ENCODE results near the gene MLNR.

MLNR gene

GRCh38 chr13:49226613-49227012 lies 6.5 kb downstream of the MLNR start:
- no peak for DNase-seq (ENCODE audit: low spot score)

DNA sequence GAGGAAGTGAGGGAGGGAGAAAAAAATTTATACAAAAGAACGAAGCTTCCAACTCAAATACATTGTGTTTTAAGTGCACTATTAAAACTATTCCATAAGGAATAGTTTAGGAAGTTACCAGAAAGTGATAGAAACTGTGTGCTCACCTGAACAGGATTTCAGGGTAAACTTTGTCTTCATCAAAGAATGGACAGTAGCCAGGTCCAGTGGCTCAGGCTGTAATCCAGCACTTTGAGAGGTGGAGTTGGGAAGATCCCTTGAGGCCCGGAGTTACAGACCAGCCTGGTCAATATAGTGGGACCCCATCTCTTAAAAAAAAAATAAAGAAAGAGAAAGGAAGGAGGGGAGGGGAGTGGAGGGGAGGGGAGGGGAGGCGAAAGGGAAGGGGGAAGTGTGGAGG lies 14.6 kb downstream of the MLNR start:
- DNase-seq (ENCODE audit: low spot score), result no peak

- DNase-seq (ENCODE audit: low spot score), result no peak
These were observed 15.8 kb downstream of the MLNR start for GRCh38 chr13:49235856-49236431.

DNA sequence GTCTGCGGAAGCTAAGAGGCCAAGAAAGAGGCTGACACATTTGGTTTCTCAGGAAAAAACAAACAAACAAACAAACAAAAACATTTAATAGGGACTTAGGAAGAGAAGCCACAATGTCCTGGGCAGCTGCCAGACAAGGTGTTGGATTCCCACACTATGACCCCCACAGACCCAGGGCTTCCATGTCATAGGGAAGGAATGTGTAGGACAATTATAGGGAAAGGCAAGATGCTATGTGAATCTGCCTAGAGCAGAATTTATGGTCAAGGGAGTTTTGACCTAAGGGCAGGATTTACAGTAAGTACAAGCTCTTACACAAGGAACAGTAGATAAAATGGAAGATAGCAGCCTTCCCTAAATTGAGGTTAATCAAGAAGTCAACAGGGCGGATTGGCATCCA lies 18.5 kb downstream of the MLNR start:
- no peak for DNase-seq (ENCODE audit: low spot score)

DNA sequence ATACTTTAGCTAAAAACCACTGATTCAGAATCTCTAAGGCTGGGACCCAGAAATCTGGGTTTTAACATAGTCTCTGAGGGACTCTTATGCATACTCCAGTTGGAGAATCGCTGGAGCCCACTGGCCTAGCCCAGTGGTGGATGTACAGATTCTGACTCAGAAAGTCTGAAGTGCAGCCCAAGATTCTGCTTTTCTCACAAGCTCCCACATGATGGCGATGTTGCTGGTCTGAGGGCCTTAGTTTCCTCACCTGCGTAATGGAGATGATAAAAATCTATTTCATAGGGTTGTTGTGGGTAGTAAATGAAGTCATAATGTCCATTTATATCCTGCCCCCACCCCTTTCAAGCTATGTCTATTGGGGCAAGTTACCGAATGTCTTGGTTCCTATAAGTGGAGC lies 19.9 kb downstream of the MLNR start:
- peak; percentile 64 for DNase-seq (ENCODE audit: low spot score)

GRCh38 chr13:49241296-49241695 lies 21.2 kb downstream of the MLNR start:
- no peak for DNase-seq (ENCODE audit: low spot score)

GRCh38 chr13:49245101-49245500 lies 25.0 kb downstream of the MLNR start:
- no peak for DNase-seq (ENCODE audit: low spot score)

GRCh38 chr13:49246850-49247642 lies 26.9 kb downstream of the MLNR start:
- DNase-seq (ENCODE audit: low spot score), result peak; percentile 33

DNA sequence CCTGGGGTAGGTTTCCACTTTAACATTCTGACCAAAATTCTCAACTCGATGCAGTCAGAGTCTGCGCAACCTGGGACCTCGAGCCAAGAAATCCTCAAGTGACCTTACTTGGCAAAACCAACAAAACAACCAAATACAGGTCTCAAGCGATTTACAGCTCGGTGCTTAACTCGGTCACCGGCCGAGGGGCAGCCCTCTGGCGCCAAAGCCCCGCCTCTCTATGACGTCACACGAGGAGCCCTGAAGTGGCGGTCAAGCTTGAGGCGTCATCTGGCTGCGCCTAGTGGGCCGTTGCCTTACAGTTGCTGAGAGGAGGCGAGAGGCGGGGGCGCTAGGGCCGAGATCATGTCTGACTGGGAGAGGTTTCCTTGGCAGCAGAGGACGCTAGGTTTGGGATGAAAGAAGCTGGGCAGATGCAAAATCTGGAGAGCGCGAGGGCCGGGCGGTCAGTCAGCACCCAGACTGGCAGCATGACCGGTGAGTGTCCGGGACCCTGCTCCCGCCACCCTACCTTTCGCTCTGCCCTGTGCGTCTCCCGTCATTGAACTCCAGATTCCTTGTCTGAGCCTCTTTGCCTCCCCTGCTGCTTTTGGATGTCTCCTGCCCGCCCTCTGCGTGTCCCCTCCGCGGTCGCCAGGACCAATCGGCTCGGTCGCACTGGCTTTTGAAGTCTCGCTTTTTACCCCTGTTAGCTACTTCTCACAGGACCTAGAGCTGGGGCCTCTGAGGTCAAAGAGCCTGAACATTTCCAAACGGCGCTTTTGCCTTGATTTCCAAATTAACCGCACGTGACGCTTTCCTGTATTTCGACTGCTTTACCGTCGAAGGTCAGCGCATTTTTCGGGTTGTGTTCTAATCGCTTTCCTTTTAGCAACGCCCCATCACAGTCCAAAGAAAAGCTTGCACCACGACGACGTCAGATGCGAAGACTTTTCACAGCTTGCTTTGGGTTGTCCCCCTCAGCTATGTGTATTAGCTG lies 27.8 kb downstream of the MLNR start, which contains the start of gene CDADC1:
Gene CDADC1 (plus strand): TSS at position 283 of the 979 bp plus-strand sequence. CDS start 113 bp downstream, at position 396.
- DNase-seq (ENCODE audit: low spot score), result peak; percentile 97

- DNase-seq (ENCODE audit: low spot score), result peak; percentile 22
These were observed 28.5 kb downstream of the MLNR start for GRCh38 chr13:49248622-49249002.

DNA sequence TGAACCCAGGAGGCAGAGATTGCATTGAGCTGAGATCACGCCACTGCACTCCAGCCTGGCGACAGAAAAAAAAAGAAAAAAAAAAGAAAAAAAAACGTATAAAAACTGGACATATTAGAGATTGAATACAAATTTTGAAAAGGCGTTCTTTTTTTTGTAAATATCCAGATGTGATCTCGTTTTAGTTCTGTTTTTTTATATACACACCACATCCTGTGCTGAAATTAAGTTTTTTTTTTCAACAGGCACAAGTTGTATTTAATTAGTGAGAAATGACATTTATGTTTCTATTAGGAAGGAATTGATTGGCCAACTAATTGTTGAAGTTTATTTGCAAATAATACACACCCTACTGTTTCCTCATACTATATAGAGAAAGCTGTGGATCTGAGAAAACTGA lies 31.2 kb downstream of the MLNR start:
- DNase-seq (ENCODE audit: low spot score), result no peak

- DNase-seq (ENCODE audit: low spot score), result no peak
These were observed 33.2 kb downstream of the MLNR start for GRCh38 chr13:49253310-49253709.

- no peak for DNase-seq (ENCODE audit: low spot score)
These were observed 33.9 kb downstream of the MLNR start for GRCh38 chr13:49254007-49254406.

DNA sequence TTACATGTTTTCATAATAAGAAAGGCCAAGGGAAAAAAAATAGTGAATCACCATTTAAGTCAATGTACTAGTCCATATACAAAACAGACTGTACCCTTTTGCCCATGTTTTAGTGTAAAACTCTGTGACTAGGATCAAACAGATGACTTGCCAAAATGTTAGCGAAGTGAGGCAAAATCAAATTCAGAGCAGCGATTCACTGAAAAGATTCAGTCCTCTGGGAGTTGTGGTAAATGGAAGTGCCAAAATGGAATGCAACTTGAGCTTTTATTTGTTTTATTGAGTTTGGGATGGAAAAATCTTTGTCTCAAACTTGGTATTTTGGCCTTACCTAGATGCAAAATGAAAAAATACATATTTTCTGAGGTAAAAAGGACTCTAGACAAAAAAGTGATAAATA lies 36.7 kb downstream of the MLNR start:
- no peak for DNase-seq (ENCODE audit: low spot score)

DNA sequence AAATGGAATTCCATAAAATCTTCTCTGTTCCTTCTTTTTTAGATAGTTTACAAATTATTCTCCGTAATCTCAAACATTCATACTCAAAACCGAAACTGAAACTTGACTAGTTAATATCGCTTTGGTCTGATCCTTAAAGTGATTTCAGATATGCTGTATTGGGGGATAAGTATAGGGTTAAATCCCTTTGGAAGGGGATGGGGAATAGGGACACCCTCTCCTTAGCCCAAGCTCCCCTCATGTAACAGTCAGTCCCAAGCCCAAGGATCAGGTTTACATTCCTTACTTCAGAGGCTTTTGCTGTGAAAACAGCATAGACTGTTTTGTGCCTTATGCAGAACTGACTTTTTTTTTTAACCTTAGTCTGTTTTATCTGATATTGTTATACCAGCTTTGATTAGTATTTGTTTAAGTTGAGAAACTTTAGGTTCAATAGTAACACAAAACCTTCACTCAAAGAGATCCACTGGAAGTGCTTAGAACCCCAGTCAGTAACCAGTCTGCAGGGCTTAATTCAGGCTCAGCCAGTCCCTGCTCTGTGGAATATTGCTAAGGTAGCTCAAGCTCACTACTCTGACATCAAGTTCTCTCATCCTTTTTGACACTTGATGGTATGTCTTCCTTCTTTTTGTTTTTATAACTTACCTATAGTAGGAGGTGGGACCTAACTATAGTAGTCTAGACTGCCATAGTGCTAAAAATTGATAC lies 38.1 kb downstream of the MLNR start:
- no peak for DNase-seq (ENCODE audit: low spot score)

GRCh38 chr13:49259586-49259985 lies 39.4 kb downstream of the MLNR start:
- no peak for DNase-seq (ENCODE audit: low spot score)

DNA sequence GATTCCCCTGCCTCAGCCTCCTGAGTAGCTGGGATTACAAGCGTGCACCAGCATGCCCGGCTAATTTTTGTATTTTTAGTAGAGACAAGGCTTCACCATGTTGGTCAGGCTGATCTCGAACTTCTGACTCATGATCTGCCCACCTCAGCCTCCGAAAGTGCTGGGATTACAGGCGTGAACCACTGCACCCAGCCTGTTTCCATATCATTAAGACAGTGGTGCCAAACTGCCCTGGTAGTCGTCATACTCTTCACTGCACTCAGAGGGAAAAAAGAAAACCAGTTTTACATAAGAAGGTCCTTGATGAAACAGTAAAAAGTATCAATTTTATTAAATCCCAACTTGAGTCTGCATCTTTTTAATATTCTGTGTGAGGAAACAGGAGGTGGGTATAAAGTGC lies 42.5 kb downstream of the MLNR start:
- DNase-seq (ENCODE audit: low spot score), result no peak

GRCh38 chr13:49265822-49266221 lies 45.7 kb downstream of the MLNR start:
- no peak for DNase-seq (ENCODE audit: low spot score)

GRCh38 chr13:49271264-49271663 lies 51.1 kb downstream of the MLNR start:
- DNase-seq (ENCODE audit: low spot score), result no peak
